LHCN-M2 (cell line): Measurements from ENCODE around the gene VRK1. TPM values are rescaled to one million over a fixed set of nuclear protein-coding genes. Genes with fewer than 3 reads are reported as not detected.
"Not testable (repeated sequence)": the region's sequence is repeated elsewhere in the genome, so short reads cannot be mapped to it uniquely, and the experiment has no call there.

Experiments used
- DNase-seq: peaks from one replicate; pipeline ENCODE4 v3.0.0-alpha.2; 2012; ENCODE audit warnings: low read depth
- total RNA-seq: library from RNA; depleted of rRNA; stranded (reverse); fragments of >200 nt; gene quantifications from 2 replicates; pipeline ENCODE4 v1.2.3, GENCODE V29; 2014

VRK1 gene
- total RNA-seq, 1 experiment from 2014 or later, result 58.0 TPM

- DNase-seq, result no peak
Measured at GRCh38 chr14:96881713-96882112, 84.5 kb downstream of the VRK1 start.

DNA sequence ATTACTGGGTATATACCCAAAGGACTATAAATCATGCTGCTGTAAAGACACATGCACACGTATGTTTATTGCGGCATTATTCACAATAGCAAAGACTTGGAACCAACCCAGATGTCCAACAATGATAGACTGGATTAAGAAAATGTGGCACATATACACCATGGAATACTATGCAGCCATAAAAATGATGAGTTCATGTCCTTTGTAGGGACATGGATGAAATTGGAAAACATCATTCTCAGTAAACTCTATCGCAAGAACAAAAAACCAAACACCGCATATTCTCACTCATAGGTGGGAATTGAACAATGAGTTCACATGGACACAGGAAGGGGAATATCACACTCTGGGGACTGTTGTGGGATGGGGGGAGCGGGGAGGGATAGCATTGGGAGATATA lies 86.8 kb downstream of the VRK1 start:
- DNase-seq, result not testable (repeated sequence)

GRCh38 chr14:96888158-96888557 lies 91.0 kb downstream of the VRK1 start:
- DNase-seq, result peak; percentile 8

- DNase-seq, result no peak
Measured at GRCh38 chr14:96888593-96888992, 91.4 kb downstream of the VRK1 start.

GRCh38 chr14:96889091-96889490 lies 91.9 kb downstream of the VRK1 start:
- no peak for DNase-seq

- no peak for DNase-seq
Measured at GRCh38 chr14:96893966-96894622, 96.9 kb downstream of the VRK1 start.

GRCh38 chr14:96894966-96895365 lies 97.8 kb downstream of the VRK1 start:
- DNase-seq, result no peak

GRCh38 chr14:96895658-96896271 lies 98.6 kb downstream of the VRK1 start:
- DNase-seq, result no peak

DNA sequence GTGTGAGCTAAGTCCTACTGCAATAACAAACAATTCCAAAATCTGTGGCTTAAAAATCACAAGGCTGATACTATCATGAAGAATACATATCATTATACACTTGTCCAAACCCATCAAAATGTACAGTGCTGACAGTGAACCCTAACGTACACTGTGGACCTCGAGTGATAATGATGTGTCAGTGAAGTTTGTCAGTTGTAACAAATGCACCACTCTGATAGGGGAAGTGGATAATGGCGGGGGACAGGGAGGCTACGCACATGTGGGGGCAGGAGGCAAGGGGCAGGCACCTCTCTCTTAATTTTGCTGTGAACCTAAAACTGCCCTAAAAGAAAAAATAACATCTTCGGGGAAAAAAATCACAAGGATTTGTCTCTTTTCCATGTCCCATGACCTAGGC lies 100.0 kb downstream of the VRK1 start:
- no peak for DNase-seq

DNA sequence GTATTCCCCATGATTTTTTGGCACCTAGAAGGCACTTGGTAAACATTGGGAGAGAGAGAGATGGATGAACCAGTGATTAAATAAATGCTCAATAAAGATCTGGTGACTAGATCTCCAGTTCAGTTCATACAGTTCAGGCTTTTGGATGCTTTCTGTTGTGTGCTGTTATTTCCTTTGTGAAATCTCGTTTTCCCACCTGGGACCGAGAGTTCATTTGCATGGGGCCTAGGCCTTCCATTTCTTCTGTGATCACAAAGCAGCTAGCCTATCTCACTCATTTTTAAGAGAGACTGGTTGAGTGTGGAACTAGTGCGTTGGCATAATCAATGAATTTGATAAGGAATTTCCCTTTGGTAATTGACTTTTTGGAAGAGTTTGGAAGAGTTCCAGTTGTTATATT lies 104.0 kb downstream of the VRK1 start:
- no peak for DNase-seq

DNA sequence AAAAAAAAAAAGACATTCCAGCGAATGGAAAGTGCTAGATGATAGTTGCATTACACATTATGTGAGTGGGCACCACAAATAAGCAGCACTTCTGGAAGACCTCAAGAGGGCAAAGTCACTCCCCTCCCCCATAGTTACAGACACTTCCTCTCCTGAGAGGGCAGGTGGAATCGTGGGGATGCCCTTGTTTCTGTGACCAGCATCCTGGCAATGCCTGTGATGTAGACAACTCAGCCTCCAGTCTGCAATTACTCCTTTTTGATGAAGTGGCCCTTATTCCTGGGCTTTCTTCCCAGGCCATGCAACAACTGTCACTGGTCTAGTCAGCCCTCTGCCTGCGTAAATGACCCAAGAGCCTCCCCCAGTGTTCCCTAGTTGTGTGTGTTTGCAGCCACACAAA lies 104.8 kb downstream of the VRK1 start:
- no peak for DNase-seq

- no peak for DNase-seq
Measured at GRCh38 chr14:96903444-96904023, 106.4 kb downstream of the VRK1 start.

DNA sequence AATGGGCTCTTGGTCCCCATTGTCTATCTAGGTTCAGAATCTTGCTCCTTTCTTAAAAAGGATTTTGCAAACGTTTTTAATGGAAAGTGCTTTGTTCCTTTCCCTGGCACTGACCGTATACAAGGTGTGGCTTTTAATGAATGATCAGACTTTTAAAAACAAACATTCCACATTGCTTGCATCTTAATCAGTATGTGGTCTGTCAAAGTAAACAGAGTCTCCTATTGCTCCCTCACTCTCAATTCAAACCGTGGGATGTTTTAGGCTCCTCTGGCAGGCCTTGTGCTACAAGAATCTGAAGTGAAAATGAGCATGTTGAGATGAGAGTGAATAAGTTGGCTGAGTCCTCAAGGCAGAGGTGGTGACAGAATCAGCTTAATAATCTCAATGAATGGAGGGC lies 107.0 kb downstream of the VRK1 start:
- no peak for DNase-seq

- no peak for DNase-seq
Measured at GRCh38 chr14:96905065-96905464, 107.9 kb downstream of the VRK1 start.

DNA sequence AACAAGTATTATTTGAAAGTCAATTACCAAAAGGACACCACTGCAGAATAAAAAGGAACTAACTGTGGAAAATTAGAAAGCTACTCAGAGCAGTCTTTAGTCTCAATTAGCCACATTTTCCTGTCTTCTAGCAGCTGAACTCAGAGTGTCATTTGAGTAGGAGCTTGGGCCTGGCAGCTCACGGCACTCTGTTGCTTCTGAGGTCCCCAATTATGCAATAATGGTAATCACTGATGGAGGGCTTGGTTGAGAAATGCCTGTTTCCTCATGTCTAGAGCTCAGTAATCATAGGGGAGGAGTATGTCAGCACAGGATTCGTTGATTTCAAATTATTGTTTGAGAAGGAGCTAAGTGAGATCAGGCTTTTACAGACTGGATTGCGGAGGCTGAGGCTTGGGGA lies 108.6 kb downstream of the VRK1 start:
- no peak for DNase-seq

DNA sequence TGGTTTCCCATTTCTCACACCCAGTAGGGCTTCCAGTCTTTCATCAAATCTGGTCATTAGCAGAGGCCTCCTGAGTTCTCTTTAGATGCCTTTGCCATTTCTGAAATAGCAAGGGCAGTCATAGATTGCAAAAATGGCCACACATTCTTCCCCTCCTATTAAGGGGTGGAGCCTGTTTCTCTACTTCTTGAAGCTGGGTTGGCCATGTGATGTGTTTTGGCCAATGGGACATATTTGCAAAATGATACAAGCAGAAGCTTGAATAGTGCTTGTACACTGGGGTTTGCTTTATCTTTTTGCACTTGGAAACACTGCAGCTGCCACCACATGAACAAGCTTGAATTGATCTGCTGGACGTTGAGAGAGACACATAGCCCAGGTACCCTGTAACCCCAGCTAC lies 109.3 kb downstream of the VRK1 start:
- no peak for DNase-seq

GRCh38 chr14:96909841-96910364 lies 112.7 kb downstream of the VRK1 start:
- DNase-seq, result no peak

DNA sequence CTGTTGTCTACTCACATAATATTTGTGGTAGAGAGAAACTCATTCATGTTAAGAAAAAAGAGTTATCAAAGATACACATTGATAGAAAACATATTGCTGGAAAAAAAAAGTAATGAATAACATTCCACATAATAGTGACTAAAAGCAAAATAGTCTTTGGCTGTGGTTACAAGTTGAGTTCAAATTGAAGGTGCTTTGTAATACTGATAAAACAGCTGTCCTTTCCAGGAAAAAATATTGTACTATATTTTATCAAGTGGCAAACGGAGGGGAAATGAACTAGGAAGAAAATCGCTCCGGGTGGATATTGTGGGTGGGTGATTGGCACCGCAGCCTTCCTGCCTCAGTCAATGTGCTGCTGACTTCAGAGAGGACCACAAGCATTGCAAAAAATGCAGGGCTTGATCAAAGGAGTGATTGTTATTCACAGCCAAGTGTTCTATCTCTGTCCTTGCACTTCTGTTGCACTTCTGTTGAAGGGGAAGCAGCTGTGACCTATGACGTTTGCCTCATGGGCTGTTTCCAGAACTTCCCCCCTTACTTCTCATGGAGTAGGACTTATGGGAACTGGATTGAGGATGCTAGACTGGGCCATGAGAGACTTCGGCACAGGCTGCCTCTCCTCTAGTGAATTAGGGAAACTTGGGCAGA lies 114.4 kb downstream of the VRK1 start:
- DNase-seq, result no peak

DNA sequence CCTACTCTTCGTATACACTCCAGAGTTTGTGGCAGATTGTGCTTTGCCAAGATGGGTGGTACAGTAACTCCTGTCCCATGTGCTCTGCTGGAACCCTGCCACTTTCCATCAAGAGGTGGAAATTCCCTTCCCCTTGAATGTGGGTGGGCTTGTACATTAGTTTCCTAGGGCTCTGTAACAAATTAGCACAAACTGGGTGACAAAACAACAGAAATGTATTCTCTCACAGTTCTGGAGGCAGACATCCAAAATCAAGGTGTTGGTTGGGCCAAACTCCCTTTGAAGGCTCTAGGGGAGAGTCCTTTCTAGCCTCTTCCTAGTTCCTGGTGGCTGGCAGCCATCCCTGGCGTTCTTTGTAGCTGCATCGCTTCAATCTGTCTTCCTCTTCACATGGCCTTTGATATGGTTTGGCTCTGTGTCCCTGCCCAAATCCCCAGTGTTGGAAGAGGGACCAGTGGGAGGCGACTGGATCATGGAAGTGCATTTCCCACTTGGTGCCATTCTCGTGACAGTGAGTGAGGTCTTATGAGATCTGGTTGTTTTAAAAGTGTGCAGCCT lies 117.5 kb downstream of the VRK1 start:
- no peak for DNase-seq

DNA sequence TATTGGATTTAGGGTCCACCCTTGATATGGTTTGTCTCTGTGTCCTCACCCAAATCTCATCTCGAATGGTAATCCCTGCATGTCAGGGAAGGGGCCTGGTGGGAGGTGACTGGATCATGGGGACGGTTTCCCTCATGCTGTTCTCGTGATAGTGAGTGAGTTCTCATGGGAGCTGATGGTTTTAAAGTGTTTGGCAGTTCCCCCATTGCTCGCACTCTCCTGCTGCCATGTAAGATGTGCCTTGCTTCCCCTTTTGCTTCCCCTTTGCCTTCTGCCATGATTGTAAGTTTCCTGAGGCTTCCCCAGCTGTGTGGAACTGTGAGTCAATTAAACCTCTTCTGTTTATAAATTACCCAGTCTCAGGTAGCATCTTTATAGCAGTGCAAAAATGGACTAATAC lies 118.3 kb downstream of the VRK1 start:
- DNase-seq, result no peak

DNA sequence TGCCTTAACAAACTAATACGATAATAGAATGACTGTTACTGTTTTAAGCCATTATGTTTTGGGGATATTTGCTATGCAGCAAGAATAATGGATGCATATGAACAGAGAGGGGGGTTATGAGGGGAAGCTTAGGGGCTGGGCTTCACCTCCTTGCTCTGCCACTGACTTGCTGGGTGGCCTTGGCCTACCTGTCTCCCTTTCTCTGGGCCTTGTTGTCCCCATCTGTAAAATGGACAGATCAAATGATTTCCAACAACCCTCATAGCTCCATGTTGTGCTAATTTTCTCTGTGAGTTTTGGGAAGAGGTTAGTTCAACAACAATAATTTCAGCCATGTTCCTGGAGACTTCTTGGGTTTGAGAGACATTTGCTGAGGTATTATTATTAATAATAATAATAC lies 119.6 kb downstream of the VRK1 start:
- DNase-seq, result no peak

DNA sequence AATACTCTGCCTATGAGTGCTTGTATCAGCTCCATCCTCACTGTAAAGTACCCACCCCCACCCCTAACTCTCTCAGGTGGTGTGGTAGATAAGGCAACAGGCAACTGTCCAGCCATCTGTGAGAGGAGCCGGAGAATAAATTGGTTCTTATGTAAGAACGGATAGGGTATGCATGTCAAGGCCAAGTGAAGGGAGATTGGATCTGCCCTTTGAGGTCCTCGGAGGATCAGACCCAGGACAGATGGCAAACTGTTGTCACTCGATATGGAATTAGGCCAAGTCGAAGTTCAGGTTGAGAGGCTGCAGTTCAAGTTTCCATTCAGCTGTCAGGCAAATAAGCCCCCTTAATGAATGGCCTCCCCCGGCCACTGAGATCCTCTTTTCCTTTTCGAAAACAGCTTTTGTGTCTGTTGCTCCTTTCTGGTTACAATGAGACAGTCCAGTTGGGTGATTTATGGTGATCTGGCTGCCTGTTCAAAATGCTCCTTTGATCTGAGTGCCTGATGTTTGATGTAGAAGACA lies 120.3 kb downstream of the VRK1 start:
- no peak for DNase-seq
